HG03060 (cell line): ENCODE data around the gene GRB7.
"Not testable (repeated sequence)": the region's sequence is repeated elsewhere in the genome, so short reads cannot be mapped to it uniquely, and the experiment has no call there.

ENCODE experiments used
- ATAC-seq: cut with Tn5 transposase; IDR thresholded peaks from one replicate; pipeline ENCODE4 v1.9.1; 2021; ENCODE audit warnings: low read depth, moderate number of reproducible peaks; ENCODE audit not compliant: unreplicated experiment

The GRB7 gene

GRCh38 chr17:39709319-39709997, 28.3 kb upstream of the GRB7 start:
- ATAC-seq = no peak

- ATAC-seq = no peak
These were observed 27.5 kb upstream of the GRB7 start for GRCh38 chr17:39709998-39710964.

DNA sequence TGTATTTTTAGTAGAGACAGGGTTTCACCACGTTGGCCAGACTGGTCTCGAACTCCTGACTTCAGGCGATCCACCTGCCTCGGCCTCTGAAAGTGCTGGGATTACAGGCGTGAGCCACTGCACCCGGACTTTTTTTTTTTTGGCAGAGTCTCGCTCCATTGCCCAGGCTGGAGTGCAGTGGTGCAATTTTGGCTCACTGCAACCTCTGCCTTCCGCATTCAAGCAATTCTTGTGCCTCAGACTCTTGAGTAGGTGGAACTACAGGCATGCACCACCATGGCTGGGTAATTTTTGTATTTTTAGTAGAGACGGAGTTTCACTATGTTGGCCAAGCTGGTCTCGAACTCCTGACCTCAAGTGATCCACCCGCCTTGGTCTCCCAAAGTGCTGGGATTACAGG, 26.7 kb upstream of the GRB7 start:
- ATAC-seq = not testable (repeated sequence)

DNA sequence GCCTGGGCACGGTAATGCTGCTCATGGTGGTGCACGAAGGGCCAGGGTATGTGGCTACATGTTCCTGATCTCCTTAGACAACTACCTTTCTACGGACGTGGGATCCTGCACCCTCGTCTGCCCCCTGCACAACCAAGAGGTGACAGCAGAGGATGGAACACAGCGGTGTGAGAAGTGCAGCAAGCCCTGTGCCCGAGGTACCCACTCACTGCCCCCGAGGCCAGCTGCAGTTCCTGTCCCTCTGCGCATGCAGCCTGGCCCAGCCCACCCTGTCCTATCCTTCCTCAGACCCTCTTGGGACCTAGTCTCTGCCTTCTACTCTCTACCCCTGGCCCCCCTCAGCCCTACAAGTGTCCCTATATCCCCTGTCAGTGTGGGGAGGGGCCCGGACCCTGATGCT, 25.9 kb upstream of the GRB7 start:
- ATAC-seq = no peak

DNA sequence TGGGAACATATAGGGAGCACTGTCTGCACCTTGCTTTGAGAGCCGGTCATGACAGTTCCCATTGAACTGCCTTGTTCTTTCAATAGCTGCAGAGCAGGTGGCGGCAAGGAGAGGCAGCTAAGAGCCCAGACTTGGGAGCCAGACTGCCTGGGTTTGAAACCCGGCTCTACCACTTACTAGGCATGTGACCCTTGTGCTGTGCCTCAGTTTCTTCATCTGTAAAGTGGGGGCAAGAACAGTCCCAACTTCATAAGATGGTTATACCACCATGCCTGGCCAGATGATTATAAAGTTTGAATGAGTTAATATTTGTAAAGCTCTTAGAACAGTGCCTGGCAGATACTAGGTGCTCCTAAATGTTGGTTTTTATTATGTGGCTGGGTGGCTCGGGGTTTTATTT, 23.5 kb upstream of the GRB7 start:
- ATAC-seq = no peak

GRCh38 chr17:39715375-39716072, 22.2 kb upstream of the GRB7 start:
- no peak for ATAC-seq

DNA sequence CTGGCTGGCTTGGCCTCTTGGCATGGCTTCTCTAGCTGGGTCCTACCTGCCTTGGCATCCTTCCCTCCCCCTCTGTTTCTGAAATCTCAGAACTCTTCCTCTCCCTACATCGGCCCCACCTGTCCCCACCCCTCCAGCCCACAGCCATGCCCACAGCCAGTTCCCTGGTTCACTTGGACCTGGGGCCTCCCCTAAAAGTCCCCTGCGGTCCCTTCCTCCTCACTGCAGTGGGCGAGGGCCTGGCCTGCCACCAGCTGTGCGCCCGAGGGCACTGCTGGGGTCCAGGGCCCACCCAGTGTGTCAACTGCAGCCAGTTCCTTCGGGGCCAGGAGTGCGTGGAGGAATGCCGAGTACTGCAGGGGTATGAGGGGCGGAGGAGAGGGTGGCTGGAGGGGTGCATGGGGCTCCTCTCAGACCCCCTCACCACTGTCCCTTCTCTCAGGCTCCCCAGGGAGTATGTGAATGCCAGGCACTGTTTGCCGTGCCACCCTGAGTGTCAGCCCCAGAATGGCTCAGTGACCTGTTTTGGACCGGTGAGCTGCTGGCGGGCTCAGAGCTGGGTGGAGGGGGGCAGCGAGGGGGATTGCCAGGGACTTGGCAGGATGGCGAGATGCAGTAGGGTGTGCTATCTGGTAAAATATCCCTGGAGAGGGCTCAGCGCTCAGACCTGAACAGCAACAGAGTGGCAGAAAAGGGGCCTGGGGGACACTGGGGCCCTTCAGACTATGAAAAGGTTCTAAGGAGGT, 21.5 kb upstream of the GRB7 start:
- ATAC-seq = no peak

DNA sequence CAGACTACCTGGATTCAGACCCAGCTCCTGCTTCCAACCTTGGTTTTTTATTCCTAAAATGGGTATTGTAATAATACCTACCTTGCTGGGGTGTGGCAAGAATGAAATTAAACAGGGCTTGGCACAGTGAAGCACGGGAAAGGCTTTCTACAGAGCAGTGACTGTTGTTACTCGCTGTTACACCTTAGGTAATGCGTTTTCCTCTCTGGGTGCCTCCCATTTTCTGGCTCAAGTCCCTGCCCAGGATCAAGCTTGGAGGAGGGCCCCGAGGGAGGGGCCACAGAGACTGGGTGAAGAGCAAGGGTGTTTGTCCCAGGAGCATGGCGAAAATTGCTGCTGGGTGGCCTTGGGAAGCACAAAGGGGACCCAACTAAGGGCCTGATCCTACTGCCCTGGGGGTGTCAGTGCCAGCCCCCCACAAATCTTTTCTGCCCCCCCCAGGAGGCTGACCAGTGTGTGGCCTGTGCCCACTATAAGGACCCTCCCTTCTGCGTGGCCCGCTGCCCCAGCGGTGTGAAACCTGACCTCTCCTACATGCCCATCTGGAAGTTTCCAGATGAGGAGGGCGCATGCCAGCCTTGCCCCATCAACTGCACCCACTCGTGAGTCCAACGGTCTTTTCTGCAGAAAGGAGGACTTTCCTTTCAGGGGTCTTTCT, 20.7 kb upstream of the GRB7 start:
- no peak for ATAC-seq

DNA sequence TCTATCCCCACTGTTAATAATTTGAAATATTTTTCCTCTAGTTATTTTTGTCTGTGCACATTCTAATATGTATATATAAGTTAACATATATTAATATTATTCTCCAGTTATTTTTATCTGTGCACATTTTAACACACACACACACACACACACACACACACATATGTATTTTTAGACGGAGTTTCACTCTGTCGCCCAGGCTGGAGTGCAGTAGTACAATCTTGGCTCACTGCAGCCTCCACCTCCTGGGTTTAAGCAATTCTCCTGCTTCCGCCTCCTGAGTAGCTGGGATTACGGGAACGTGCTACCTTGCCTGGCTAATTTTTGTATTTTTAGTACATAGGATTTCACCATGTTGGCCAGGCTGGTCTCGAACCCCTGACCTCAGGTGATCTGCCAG, 20.1 kb upstream of the GRB7 start:
- no peak for ATAC-seq

DNA sequence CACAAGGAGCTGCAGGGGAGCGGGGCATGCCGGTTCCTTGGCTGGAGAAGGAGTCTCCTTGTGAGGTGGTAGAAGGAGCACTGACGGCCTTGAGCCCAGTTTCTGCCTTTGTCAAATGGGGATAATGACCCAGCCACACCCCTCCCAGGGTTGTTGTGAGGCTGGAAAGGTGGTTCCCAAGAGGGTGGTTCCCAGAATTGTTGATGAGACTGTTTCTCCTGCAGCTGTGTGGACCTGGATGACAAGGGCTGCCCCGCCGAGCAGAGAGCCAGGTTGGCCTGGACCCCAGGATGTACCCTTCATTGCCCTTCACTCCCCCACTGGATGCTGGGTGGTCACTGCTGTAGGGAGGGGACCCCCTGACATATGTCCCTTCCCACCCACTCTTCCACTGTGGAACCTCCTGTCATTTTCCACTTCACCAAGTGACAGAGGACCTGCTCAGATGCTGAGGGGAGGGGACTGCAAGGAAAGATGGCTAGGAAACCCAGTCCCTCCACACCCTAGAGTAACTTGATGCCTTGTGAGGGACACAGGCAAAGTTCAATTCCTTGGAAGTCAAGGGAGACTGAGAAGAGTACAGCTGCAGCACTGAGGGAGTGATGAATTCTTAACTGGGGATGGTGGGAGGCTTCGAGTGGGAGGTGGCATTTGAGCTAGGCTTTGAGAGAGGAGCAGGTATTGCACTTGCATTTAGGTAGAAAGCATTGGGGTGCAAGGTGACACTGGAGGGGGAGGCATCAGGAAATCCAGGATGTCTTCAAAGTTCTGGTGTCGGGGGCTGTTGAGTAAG, 18.0 kb upstream of the GRB7 start:
- ATAC-seq = no peak

GRCh38 chr17:39722104-39722503, 15.6 kb upstream of the GRB7 start:
- ATAC-seq = no peak

GRCh38 chr17:39722965-39723848, 14.5 kb upstream of the GRB7 start:
- no peak for ATAC-seq

DNA sequence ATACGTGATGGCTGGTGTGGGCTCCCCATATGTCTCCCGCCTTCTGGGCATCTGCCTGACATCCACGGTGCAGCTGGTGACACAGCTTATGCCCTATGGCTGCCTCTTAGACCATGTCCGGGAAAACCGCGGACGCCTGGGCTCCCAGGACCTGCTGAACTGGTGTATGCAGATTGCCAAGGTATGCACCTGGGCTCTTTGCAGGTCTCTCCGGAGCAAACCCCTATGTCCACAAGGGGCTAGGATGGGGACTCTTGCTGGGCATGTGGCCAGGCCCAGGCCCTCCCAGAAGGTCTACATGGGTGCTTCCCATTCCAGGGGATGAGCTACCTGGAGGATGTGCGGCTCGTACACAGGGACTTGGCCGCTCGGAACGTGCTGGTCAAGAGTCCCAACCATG, 13.0 kb upstream of the GRB7 start:
- no peak for ATAC-seq

DNA sequence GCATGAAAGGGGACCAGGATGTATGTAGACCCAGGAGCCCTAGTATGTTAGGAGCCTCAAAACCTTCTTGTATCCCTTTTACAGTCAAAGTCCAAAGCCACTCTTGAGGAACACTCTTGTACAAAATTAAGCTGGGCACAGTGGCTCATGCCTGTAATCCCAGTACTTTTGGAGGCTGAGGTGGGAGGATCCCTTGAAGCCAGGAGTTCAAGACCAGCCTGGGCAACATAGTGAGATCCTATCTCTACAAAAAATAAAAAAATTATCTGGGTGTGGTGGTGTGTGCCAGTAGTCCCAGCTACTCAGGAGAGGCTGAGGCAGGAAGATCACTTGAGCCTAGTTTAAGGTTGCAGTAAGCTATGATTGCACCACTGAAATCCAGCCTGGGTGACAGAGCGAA, 11.8 kb upstream of the GRB7 start:
- ATAC-seq = not testable (repeated sequence)

- ATAC-seq = no peak
These were observed 11.1 kb upstream of the GRB7 start for GRCh38 chr17:39726617-39727016.

DNA sequence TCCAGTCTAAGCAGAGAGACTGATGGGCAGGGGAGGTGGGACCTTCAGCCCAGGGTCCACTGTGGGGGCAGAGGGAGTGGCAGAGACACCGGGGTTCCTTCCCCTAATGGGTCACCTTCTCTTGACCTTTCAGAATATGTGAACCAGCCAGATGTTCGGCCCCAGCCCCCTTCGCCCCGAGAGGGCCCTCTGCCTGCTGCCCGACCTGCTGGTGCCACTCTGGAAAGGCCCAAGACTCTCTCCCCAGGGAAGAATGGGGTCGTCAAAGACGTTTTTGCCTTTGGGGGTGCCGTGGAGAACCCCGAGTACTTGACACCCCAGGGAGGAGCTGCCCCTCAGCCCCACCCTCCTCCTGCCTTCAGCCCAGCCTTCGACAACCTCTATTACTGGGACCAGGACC, 10.2 kb upstream of the GRB7 start:
- ATAC-seq = no peak

GRCh38 chr17:39729280-39729851, 8.4 kb upstream of the GRB7 start:
- ATAC-seq = no peak
